Activated CD4-positive, alpha-beta T cell treated with anti-CD3 and anti-CD28 coated beads, Interleukin-10, Interleukin-2, amounts not matched to agents 100 ng/mL and 50 ng/mL, durations not matched to agents 16 hours and 8 hours (primary cell): ENCODE results near the gene CD1B.
"Not testable (repeated sequence)": the region's sequence is repeated elsewhere in the genome, so short reads cannot be mapped to it uniquely, and the experiment has no call there.

Source experiments
- DNase-seq: peaks from one replicate; pipeline ENCODE4 v3.0.0-alpha.2; 2020

The CD1B gene

DNA sequence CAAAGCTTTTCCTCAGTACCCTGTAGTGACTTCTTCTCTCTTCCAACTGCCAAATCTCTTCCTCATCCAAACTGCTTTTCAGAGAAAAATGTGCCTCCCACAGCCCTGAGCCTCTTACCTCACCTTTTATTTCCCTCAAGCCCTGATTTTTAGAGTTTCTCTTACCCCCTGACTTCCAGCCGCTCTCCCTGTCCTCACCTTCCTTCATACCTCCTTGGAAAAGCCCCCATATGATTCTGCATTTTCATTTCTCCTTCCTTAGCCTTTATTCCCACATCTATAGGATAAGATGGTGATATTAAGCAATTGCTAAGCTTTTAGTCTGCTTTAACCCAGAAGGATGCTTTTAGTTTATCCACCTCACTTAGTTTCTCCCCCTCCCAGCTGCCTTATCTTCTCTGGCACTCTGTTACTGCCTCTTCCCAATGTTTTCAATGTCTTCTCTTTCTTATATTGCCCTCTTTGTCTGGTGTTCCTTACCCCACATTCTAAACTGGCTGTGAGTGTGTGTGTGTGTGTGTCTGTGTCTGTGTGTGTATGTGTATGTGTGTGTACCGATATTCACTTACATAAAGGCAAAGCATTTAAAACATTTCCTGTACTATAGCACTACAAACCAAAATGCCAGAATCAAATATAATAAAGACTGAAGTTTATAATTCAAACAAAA is at the start of gene CD1B:
Gene CD1B (minus strand): TSS at position 51 of the 670 bp plus-strand sequence. CDS start 108 bp downstream, outside the sequence.
- DNase-seq = no peak

DNA sequence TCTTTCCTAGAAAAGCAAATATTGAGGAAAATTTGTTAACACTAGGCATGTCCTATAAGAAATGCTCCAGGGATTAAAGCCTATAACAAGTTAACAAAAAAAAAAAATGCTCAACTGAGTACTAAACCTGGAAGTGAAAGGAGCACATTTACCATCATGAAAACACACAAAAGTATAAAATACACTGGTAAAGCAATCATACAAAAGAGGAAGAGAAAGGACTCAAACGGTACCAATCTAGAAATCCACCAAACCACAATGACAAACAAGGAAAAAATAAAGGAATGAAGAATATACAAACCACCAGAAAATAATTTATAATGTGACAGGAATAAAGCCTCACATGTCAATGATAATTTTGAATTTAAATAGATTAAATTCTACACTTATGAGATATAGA is 43.5 kb upstream of the CD1B start:
- DNase-seq = no peak

DNA sequence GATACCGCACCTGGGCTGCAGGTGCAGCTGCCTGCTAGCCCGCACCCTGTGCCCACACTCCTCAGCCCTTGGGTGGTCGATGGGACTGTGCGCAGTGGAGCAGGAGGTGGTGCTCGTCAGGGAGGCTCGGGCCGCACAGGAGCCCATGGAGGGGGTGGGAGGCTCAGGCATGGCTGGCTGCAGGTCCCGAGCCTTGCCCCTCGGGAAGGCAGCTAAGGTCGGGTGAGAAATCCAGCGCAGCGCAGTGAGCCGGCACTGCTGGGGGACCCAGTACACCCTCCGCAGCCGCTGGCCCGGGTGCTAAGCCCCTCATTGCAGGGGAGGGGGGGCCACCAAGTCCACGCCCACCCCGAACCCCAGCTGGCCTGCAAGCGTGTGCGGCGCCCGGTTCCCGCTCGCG is 42.8 kb upstream of the CD1B start:
- not testable (repeated sequence) for DNase-seq

DNA sequence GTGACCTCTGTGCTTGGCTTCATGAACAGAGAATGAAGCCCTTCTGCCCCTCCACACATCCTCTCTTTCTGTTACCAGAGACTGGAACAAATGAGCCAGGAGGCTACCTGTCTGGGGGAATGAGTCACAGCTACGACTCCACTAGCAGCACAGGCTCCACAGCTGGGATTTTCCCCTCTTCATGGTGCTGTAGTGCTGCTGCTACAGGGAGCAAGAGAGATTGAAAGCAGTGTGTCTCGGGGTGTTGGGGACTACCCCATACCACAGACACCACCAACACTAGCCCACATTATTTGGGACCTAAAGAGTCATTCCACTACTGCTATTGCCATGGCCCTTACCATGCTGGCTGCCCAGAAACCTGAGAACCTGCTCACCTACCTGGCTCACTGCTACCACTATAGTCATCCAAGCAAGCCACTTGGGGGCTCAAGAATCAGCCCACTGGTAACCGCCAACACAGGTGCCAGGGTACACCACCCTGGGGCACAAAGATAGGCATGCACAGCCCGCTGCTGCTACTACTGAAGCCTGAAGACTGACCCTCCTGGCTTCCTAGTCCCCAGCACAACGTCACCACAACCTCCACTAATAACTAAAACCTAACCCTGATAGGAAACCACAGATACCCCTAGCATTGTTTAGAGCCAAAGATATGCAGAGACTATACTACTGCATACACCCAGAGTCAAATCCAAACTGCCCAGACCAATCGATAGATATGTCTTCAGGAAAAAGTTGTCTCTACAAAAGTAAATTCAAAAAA is 40.0 kb upstream of the CD1B start:
- peak; percentile 71 for DNase-seq

DNA sequence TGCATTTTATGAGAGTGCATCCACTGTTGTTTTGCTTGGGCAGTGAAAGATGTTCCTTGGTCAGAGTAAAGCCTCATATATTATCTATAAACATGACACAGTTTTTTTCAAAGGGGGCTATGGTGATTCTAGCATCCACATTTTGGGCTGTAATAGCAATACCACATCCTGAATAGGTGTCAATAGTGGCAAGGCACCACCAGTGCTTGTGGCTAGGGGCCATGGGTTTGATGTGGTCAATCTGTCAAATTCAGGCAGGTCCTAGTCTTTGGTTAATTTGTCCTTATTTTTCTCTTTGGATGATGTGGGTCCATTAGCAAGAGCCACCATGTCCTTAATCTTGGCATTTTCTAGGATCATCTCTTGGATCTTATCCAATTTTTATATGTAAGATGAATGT is 35.5 kb upstream of the CD1B start:
- no peak for DNase-seq

DNA sequence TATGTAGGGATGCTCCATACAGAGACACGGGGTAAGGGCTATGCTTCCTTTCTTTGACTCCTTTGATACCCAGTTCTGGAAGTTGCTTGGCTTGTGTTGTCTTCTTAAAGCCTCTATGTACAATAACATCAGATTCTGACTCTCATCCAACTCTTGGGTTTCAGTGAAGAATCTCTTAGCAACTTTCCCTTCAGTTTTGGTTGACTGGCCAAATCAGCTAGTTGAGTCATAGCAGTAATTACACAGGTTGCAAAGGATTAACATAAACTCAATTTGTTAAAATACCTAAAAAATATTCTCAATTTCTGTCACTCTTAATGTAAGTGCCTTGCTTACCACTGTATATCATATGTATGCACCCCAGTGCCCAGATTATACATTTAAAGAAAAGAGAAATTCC is 31.6 kb upstream of the CD1B start:
- DNase-seq = peak; percentile 6

DNA sequence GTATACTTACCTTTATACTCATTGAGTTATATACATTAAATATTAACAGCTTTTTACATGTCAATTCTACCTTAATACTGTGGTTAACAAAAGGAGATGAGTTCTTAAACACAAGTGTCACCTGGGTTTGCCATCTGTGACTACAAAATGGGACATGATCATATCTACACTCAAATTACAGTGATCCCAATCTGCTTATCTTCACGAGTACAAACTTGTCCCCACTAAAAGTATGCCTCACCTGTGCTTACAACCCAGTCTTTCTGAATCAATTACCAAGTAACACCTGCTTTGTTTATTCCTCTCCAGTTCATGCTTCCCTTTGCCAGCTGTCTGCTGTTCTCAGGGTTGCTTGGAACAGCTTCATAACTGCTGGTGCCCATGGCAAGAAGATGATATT is 31.2 kb upstream of the CD1B start:
- no peak for DNase-seq

DNA sequence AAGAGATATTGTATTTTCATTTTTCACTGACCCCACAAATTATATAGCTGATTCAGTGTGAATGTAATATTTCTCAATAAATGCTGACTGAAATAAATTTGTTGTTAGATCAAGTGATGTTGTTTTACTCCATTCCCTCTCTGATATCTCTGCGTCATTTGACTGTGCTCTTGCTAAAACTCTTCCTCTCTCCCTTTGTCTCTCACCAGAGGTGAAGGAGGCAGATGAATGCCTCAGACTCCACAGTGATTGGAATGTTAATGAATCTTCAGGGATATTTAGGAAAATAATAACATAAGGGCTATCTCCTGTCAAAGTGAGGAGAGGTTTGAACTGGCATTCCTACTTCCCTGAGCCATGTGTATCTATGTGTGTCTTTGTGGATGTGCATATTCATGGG is 26.1 kb upstream of the CD1B start:
- DNase-seq = no peak

DNA sequence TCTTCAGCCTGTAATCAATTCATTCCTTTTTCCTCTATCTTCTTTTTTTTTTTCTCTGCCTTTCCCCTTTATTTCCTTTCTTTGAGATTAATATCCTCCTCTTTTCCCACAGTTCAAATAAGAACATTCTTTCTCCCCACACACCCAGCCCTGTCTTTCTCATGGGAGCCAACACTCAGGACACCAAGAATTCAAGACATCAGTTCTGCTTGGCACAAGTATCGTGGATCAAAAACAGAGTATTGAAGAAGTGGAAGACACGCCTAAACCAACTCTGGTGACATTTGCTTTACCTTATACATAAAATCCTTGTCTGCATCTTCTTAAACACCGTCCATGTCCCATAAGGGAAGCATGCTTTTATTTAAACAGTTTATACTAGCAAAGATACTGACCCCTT is 25.3 kb upstream of the CD1B start:
- no peak for DNase-seq

DNA sequence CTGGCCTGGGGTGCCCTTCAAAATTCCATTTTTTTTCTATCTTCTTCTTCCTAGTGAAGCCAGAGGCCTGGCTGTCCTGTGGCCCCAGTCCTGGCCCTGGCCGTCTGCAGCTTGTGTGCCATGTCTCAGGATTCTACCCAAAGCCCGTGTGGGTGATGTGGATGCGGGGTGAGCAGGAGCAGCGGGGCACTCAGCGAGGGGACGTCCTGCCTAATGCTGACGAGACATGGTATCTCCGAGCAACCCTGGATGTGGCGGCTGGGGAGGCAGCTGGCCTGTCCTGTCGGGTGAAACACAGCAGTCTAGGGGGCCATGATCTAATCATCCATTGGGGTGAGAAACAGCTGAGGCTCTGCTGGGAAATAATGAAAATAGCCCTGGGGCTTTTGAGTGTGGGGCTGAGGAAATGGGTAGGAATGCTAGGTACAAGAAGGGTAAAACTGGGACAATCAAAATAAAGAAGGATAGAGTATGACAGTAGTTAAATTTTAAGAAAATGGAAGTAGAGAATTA is 24.5 kb upstream of the CD1B start:
- DNase-seq = no peak

DNA sequence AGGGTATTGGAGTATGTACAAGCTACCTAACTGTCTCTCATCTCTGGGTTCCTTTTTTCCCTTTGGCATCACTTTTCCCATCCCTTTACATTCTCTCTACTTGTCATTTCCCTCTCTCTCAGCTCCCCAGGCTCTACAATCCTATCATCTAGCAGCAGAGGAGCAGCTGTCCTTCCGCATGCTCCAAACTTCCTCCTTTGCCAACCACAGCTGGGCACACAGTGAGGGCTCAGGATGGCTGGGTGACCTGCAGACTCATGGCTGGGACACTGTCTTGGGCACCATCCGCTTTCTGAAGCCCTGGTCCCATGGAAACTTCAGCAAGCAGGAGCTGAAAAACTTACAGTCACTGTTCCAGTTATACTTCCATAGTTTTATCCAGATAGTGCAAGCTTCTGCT is 22.9 kb upstream of the CD1B start:
- DNase-seq = no peak

DNA sequence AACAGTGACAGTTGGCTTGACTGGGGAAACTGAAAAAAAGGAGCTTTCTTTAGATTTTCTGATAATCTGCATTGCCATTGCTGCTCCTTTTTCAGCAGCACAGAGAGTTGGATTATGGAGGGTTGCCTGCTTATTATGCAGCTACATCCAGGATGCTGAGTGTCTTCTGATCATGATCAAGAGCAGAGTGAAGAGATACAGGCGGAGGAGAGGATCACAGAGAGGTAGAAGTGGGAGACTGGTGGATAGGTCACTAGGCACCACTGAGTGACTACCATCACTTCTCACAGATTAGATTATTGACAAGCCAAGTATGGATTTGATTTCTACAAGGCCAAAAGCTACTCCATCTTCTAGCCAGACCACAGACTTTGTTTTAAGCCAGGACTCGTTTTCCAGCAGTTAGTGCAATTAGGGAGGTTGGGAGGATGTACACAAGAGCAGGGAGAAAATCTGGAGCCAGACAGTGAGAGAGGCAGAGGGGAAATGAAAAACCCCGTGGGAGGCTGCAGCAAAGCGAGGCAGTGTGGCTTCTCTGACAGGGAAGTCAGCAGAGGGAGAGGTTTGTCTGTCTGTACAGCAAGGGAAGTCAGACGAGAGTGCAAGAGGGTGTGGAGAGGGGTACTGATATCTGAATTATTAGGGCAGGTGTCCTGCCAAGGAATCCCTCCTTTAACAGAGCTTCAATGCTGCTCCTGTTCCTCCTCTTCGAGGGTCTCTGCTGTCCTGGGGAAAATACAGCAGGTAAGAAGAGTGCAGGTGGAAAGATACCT is 22.2 kb upstream of the CD1B start, which contains the start of gene CD1E:
Gene CD1E (plus strand): TSS at position 592 of the 773 bp plus-strand sequence. CDS start 95 bp downstream, at position 687.
- no peak for DNase-seq

DNA sequence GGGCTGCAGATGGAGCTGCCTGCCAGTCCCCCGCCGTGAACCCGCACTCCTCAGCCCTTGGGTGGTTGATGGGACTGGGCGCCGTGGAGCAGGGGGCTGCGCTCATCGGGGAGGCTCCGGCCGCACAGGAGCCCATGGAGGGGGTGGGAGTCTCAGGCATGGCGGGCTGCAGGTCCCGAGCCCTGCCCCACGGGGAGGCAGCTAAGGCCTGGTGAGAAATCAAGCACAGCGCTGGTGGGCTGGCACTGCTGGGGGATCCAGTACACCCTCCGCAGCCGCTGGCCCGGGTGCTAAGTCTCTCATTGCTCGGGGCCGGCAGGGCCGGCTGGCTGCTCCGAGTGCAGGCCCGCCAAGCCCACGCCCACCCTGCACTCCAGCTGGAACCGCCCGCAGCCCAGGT is 17.6 kb upstream of the CD1B start:
- DNase-seq = not testable (repeated sequence)

DNA sequence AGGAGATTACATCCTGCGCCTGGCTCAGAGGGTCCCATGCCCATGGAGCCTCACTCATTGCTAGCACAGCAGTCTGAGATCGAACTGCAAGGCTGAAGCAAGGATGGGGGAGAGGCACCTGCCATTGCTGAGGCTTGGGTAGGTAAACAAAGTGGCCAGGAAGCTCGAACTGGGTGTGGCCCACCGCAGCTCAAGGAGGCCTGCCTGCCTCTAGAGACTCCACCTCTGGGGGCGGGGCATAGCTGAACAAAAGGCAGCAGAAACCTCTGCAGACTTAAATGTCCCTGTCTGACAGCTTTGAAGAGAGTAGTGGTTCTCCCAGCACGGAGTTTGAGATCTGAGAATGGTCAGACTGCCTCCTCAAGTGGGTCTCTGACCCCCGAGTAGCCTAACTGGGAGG is 5.1 kb upstream of the CD1B start:
- DNase-seq = not testable (repeated sequence)

DNA sequence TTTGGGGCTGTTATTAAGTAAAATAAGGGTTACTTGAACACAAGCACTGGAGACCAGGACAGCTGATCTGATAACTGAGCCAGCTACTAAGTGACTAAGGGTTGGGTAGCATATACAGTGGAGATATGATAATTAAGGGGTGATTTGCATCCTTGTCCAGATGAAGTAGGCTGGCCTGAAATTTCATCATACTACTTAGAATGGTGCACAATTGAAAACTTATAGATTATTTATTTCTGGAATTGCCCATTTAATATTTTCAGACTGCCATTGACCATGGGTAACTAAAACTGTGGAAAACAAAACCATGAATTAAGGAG is 3.8 kb upstream of the CD1B start:
- DNase-seq = no peak

DNA sequence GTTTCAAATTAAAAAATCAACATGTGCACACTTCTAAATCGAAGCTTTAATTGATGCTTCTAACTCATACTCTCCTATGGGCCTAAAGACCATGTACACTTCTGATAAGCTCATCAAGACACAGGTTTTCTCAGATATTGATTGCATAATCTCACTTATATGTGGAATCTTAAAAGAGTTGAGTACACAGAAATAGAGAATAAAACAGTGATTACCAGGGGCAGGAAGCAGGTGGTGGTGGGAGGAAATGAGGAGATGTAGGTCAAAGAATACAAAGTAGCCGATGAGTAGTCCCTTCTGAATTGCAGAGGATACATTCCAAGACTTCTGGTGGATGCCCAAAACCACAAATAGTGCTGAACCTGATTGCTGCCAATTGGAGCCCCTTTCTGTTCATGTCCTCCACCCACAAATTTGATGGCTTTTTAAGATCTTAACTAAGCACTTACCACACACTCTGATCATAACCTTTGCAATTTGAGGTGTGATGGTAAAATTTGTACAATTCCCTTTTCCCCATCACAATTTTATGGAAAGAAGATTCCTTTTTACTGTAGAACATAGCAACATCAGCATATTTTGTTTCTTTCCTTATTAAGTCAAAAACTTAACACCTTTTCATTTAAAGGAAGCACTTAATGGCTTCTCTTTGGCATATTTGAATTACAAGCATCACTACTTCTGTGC is 3.3 kb upstream of the CD1B start:
- DNase-seq = no peak

DNA sequence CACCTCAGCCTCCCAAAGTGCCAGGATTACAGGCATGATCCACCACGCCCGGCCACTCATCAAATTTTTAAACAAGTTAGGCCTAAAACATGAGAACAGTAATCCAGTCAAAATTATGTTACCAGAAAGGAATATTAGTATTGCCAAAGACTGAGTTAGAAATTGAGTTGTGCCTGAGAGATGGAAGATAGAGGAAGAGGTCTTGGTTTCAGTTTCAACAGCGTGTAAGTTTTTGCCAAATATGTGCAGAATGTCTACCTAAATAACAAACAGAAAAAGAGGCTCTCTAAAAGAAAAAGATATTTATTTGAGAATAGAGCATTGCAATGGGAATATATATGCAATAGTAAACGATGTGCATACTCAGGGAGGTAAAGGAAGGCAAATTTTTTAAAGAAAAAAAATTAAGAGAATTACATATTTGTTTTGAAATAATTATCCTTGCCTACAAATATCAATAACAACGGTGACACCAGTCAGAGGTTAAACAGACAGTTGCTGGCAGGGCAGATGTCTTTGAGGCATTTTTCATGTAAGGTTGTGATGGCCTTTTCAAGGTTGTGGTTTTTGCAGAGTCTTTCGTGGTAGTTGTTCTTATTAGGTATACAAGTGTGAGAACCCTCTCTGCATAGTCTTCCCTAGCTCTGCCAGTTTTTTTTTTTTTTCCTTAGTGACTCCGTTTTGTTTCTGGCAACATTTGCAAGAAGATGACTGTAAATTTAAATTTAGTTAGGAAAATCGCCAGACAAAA is 2.2 kb upstream of the CD1B start:
- no peak for DNase-seq

DNA sequence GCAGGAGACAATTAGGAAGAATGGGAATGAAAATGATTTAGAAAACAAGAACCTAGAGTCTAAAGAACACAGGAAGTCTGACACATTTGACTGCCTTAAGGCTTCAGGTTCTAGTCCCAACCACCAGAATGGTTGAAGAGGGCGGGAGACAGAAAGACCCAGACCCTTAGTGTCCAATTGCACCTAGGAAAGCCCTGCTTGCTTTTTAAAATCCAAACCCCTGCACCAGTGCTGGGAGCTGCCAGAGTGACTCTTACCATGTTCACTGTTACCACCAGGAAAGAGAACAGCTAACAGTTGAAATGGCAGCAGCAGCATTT is 265 bp downstream of the CD1B start:
- DNase-seq = no peak

DNA sequence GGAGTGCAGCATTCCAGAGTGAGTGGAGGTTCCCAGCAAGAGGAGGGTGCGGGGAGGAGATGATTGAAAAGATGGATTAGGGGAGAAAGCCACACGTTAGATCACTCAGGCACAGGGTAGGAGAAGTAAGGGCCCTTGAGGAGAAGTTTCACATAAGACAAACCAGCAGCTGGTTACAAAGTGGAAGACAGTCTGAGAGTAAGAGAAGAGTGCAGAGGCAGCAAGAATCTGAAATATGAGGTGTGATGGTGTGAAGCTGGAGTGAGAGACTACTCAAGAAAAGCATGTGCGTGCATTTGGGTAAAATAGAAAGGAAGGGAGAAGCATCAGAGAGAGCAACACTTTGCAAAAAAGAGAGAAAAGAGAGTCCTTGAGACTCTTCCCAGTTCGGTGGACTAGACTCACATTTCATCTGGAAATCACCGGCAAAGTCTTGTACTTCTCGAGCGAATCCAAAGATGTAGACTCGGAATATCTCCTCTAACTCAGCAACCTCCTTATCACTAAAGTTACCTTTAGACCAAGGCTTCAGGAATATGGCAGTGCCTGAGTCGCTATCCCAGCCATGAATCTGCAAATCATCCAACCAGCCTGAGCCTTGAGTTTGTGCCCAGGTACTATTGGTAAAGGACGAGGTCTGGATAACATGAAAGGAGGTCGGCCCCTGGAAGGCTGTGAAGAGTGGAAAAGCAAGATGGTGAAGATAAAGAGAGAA is 783 bp downstream of the CD1B start:
- DNase-seq = no peak

DNA sequence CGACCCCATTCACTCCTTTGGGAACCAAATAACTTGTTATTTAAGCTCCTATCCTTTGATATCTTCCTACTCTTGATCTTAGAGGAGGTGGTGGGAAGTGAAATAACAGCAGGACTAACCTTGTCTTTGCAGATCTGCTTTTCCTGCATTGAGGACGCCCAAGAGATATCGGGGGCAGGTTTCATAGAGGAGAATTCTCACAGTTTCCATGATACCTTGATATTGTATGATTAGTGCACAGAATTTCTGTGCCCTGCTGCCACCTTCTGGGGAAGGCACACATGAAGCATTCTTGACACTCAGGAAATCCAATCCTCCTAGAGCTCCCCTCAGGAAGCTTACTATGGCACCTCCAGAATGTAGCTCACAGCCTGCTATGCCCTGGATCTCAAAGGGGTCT is 1.6 kb downstream of the CD1B start:
- peak; percentile 13 for DNase-seq

DNA sequence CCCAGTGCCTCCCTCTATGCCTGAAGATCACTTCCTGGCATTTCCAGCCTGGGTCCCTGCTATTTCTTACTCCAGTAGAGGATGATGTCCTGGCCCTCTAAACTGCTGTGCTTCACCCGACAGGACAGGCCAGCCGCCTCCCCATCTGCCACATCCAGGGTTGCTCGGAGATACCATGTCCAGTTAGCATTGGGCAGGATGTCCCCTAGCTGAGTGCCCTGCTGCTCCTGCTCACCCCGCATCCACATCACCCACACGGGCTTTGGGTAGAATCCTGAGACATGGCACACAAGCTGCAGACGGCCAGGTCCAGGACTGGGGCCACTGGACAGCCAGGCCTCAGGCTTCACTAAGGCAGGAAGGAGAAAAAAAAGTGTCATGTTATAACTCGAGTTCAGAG is 2.0 kb downstream of the CD1B start:
- DNase-seq = no peak

DNA sequence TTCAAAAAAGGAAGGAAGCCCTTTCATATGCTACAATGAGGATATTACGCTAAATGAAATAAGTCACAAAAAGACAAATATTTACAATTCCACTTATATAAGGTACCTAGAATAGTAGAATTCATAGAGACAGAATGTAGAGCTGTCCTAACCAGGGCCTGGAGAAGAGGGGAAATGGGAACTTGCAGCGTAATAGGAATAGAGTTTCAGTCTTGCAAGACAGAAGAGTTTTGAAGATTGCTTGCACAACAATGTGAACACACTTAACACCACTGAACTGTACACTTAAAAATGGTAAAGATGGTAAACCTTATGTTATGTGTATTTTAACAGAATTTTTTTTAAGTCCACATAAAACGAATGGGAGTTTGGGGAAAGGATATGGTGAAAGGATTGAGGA is 2.9 kb downstream of the CD1B start:
- no peak for DNase-seq
